Omental fat pad (tissue), 4 donors: Measurements from ENCODE around the gene CNTNAP2. TPM values are rescaled to one million over a fixed set of nuclear protein-coding genes. Genes with fewer than 3 reads are reported as not detected.

ENCODE experiments used
- ATAC-seq: fragments of 150-250 bp; one replicate; pipeline ENCODE4 v1.9.1; 2016; ENCODE audit warnings: mild to moderate bottlenecking, moderate library complexity; ENCODE audit not compliant: low FRiP score
- DNase-seq: peaks from one replicate; pipeline ENCODE4 v3.0.0-alpha.2; 2019; ENCODE audit warnings: low spot score
- total RNA-seq, 4 donors: library from RNA; depleted of rRNA; stranded (reverse); fragments of >200 nt; gene quantifications; one replicate each; pipeline ENCODE4 v1.1.0, GENCODE V29; 2016
- TF ChIP-seq, protein P1 (sequence below), 3 donors: fragments of 450-650 bp; IDR thresholded peaks; one replicate each; pipeline ENCODE4 v1.5.1; 2016 to 2017; ENCODE audit warnings: antibody characterized with exemption in 3 of 3, mild to moderate bottlenecking in 3 of 3, moderate library complexity in 2 of 3

CNTNAP2 gene
- total RNA-seq, 4 donors from 2014 or later = 0.38 to 1.5 (median 1.1) TPM; not detected in 1

DNA sequence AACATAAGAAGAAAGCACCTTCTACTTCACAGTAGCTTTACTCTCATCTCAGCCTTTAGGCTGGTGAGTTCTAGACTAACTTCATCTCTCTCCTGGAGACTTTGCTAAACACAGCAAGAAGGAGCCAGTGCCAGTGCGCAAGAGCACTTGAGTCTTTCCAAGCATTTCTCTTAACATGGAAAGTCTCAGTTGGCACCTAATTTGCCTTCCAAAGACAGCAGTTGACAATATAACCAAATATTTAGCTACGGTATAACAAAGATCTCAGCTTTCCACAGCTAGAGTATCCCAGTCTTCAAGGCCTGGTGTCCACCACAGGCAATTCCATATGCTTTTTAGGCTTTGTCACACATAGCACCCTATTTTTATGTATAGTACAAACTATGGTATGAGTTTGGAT lies 1204.9 kb downstream of the CNTNAP2 start:
- no peak for ATAC-seq
- DNase-seq = no peak
- TF ChIP-seq, protein P1, sequence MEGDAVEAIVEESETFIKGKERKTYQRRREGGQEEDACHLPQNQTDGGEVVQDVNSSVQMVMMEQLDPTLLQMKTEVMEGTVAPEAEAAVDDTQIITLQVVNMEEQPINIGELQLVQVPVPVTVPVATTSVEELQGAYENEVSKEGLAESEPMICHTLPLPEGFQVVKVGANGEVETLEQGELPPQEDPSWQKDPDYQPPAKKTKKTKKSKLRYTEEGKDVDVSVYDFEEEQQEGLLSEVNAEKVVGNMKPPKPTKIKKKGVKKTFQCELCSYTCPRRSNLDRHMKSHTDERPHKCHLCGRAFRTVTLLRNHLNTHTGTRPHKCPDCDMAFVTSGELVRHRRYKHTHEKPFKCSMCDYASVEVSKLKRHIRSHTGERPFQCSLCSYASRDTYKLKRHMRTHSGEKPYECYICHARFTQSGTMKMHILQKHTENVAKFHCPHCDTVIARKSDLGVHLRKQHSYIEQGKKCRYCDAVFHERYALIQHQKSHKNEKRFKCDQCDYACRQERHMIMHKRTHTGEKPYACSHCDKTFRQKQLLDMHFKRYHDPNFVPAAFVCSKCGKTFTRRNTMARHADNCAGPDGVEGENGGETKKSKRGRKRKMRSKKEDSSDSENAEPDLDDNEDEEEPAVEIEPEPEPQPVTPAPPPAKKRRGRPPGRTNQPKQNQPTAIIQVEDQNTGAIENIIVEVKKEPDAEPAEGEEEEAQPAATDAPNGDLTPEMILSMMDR (IDR thresholded peaks at IDR 0.05) = no peak

DNA sequence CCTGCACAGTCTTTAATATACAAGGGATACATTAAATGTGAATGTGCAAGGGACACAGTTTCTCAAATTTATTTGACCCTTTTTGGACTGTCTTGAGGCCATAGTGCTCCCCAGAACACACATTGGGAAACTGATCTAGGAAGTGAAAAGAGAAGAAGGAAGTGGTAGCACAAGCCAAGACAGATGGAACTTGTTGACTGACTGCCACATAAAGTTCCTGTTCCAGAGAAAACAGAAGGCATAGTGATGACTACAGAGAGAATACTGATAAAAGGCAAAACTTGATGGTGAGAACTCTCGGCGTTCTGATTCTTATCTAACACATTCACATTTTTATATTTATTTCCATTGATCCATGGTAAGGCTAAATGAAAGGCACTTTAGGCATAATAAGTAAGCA lies 1216.4 kb downstream of the CNTNAP2 start:
- ATAC-seq (no peak), DNase-seq (no peak)
- TF ChIP-seq, protein P1 (IDR thresholded peaks at IDR 0.05) = no peak

DNA sequence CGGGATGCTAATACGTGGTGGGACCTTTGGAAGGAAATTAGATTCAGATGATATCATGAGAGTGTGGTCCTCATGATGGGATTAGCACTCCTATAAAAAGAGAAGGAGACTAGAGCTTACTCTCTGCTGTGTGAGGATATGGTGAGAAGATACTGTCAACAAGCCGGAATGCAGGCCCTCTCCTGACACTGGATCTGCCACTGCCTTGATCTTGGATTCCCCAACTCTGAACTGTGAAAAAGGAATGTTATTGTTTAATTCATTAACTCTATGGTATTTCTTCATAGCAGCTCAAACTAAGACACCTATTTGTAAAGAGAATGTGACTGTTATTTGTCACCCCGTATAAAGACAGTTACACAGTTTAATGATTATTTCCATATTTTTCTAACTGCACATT lies 1246.5 kb downstream of the CNTNAP2 start:
- ATAC-seq (no peak), DNase-seq (no peak)
- TF ChIP-seq, protein P1 (IDR thresholded peaks at IDR 0.05) = no peak

DNA sequence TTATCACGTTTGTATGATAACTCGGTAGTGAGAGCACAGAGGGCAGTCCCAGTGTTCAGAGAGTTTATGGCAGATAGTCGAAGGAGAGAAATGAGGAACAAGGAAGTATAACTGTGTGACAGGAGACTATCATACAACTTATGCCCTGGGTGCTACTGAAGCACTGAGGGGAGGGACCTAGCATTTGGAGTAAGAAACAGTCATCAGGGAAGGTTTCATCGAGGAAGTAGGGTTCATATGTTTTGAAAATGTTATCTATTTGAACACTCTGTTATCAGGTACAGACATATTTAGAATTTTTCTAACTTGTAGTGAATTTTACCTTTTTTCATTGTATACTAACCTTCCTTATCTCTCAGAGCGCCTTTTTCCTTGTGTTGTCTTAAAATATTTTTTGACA lies 1259.6 kb downstream of the CNTNAP2 start:
- ATAC-seq (no peak), DNase-seq (no peak)
- TF ChIP-seq, protein P1 (IDR thresholded peaks at IDR 0.05) = no peak

DNA sequence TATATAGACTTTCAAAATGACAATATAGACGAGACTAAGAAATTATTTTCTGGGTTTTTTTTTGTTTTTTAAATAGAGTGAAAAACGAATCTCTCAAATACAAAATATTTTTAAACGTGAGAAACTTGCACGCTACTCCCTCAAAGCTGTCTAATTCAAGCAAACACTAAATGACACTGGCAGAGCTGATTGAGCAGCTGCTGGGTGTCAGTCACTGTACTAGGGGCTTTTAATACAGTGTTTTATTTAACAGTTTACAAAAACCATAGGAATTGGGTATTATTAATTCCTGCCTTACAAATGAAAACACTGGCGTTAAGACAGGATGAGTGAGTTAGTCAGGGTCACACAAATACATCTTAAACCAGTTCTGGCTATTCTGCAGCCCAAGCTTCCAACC lies 1264.3 kb downstream of the CNTNAP2 start:
- DNase-seq (no peak), ATAC-seq (no peak)
- TF ChIP-seq, protein P1 (IDR thresholded peaks at IDR 0.05) = no peak

DNA sequence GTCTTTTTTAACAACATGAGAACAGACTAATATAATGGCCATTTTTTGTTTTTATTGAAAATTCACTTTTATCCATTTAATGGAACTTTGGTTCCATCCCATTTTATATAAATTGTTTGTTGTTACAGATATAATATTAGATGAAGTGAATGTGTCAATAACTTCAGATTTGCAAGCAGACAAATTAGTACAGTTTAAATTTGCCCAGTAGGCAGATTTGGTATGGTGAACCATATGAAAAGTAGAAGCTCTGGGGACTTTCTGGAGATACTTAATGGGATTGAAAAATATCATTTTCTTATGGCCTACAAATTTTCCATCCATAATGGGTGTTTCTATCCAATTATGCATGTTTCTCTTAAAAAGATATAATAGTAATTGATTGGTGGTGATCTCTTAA lies 1277.7 kb downstream of the CNTNAP2 start:
- no peak for DNase-seq
- TF ChIP-seq, protein P1 (IDR thresholded peaks at IDR 0.05) = no peak
- ATAC-seq = no peak

DNA sequence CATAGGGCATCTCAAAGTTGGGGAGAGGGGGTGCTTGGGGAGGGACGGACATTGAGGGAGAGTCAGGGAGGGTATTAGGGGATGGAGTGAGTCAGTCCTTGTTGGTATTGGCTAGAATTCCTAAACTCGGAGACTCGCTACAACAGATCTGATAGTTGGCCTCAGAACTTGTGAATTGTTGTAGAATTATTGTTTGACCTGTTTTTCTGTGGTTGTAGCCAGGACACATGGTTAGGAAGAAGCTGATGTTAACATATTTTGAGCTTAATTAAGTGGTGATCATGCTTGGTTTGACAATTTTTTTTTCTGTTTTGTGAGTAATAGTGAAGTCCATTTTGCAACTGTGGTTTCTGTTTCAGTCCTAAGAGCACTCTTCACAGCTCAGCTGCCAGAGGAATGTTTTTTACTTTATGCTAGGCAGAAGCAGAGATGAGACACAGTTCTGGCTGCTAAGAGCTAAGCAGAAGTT lies 1283.7 kb downstream of the CNTNAP2 start:
- TF ChIP-seq, protein P1 (IDR thresholded peaks at IDR 0.05) = no peak
- no peak for ATAC-seq
- DNase-seq = no peak
